ENCODE results near the gene GPN2.
"Not testable (repeated sequence)": the region's sequence is repeated elsewhere in the genome, so short reads cannot be mapped to it uniquely, and the experiment has no call there.

Gene GPN2

GRCh38 chr1:26873097-26873496, 17.0 kb downstream of the GPN2 start:
- not testable (repeated sequence) for H3K27ac ChIP-seq (ENCODE audit: low read depth, low read length); H3K4me3 ChIP-seq (ENCODE audit: low read length); H3K27me3 ChIP-seq (ENCODE audit: insufficient read depth, low read length); H3K9ac ChIP-seq (ENCODE audit: low read depth, low read length); H3K4me1 ChIP-seq (ENCODE audit: insufficient read depth, low read length); H3K9me3 ChIP-seq (ENCODE audit: insufficient read depth, low read depth, low read length)
- peaks cover 14% of the 10 kb centered on the region for H3K36me3 ChIP-seq (ENCODE audit: insufficient read depth, low read length)
- 88% methylated on average over 2 of the region's 2 CpGs for WGBS

GRCh38 chr1:26864610-26865480, 25.2 kb downstream of the GPN2 start:
- Histone ChIP-seq H3K36me3 (ENCODE audit: insufficient read depth, low read length) (no peaks in the 10 kb centered on the region), H3K9ac (ENCODE audit: low read depth, low read length) (peak overlapping the region; percentile 74), H3K4me3 (ENCODE audit: low read length) (peak overlapping the region; percentile 70), H3K27ac (ENCODE audit: low read depth, low read length) (peak overlapping the region; percentile 80), H3K4me1 (ENCODE audit: insufficient read depth, low read length) (peaks cover 11% of the 10 kb centered on the region), H3K9me3 (ENCODE audit: insufficient read depth, low read depth, low read length) (no peaks in the 10 kb centered on the region), H3K27me3 (ENCODE audit: insufficient read depth, low read length) (peaks cover 16% of the 10 kb centered on the region)
- 1% methylated on average over 75 of the region's 75 CpGs for WGBS

GRCh38 chr1:26863685-26864077, 26.4 kb downstream of the GPN2 start:
- Histone ChIP-seq H3K4me3 (ENCODE audit: low read length) (peak overlapping the region; percentile 70), H3K36me3 (ENCODE audit: insufficient read depth, low read length) (no peaks in the 10 kb centered on the region), H3K9ac (ENCODE audit: low read depth, low read length) (no peak overlapping the region; the same call in 1 of the 2 replicates), H3K27ac (ENCODE audit: low read depth, low read length) (no peak overlapping the region), H3K27me3 (ENCODE audit: insufficient read depth, low read length) (peaks cover 16% of the 10 kb centered on the region), H3K9me3 (ENCODE audit: insufficient read depth, low read depth, low read length) (no peaks in the 10 kb centered on the region), H3K4me1 (ENCODE audit: insufficient read depth, low read length) (peaks cover 11% of the 10 kb centered on the region)
- WGBS: 84% methylated on average over 16 of the region's 20 CpGs

- Histone ChIP-seq H3K4me1 (ENCODE audit: insufficient read depth, low read length) (peaks cover 11% of the 10 kb centered on the region), H3K36me3 (ENCODE audit: insufficient read depth, low read length) (no peaks in the 10 kb centered on the region), H3K27me3 (ENCODE audit: insufficient read depth, low read length) (peaks cover 16% of the 10 kb centered on the region), H3K4me3 (ENCODE audit: low read length) (peak within 1 kb of the TSS; percentile 70), H3K9me3 (ENCODE audit: insufficient read depth, low read depth, low read length) (no peaks in the 10 kb centered on the region), H3K9ac (ENCODE audit: low read depth, low read length) (no peak within 1 kb of the TSS; the same call in 1 of the 2 replicates), H3K27ac (ENCODE audit: low read depth, low read length) (no peak within 1 kb of the TSS)
- 81% methylated on average over 35 of the region's 37 CpGs for WGBS
Observed at GRCh38 chr1:26862781-26863684, 27.1 kb downstream of the GPN2 start, which contains the start of gene SFN. Gene SFN (plus strand): TSS chr1:26863149. CDS start chr1:26863213, 64 bp downstream.

GRCh38 chr1:26861889-26862378, 28.1 kb downstream of the GPN2 start:
- Histone ChIP-seq H3K36me3 (ENCODE audit: insufficient read depth, low read length) (no peaks in the 10 kb centered on the region), H3K4me1 (ENCODE audit: insufficient read depth, low read length) (peaks cover 7% of the 10 kb centered on the region), H3K9ac (ENCODE audit: low read depth, low read length) (no peak overlapping the region), H3K27ac (ENCODE audit: low read depth, low read length) (no peak overlapping the region), H3K4me3 (ENCODE audit: low read length) (no peak overlapping the region), H3K9me3 (ENCODE audit: insufficient read depth, low read depth, low read length) (no peaks in the 10 kb centered on the region), H3K27me3 (ENCODE audit: insufficient read depth, low read length) (peaks cover 16% of the 10 kb centered on the region)
- 92% methylated on average over 7 of the region's 7 CpGs for WGBS

- 81% methylated on average over 5 of the region's 5 CpGs for WGBS
- H3K36me3 ChIP-seq (ENCODE audit: insufficient read depth, low read length): no peaks in the 10 kb centered on the region
- no peak overlapping the region for H3K9ac ChIP-seq (ENCODE audit: low read depth, low read length)
- H3K27ac ChIP-seq (ENCODE audit: low read depth, low read length): no peak overlapping the region
- peaks cover 16% of the 10 kb centered on the region for H3K27me3 ChIP-seq (ENCODE audit: insufficient read depth, low read length)
- peaks cover 10% of the 10 kb centered on the region for H3K4me1 ChIP-seq (ENCODE audit: insufficient read depth, low read length)
- no peak overlapping the region for H3K4me3 ChIP-seq (ENCODE audit: low read length)
- H3K9me3 ChIP-seq (ENCODE audit: insufficient read depth, low read depth, low read length): no peaks in the 10 kb centered on the region
Observed at GRCh38 chr1:26861286-26861701, 28.8 kb downstream of the GPN2 start.

- Histone ChIP-seq H3K9ac (ENCODE audit: low read depth, low read length) (no peak overlapping the region), H3K36me3 (ENCODE audit: insufficient read depth, low read length) (peaks cover 3% of the 10 kb centered on the region), H3K27ac (ENCODE audit: low read depth, low read length) (no peak overlapping the region), H3K4me1 (ENCODE audit: insufficient read depth, low read length) (peaks cover 7% of the 10 kb centered on the region), H3K4me3 (ENCODE audit: low read length) (no peak overlapping the region), H3K27me3 (ENCODE audit: insufficient read depth, low read length) (peaks cover 11% of the 10 kb centered on the region), H3K9me3 (ENCODE audit: insufficient read depth, low read depth, low read length) (no peaks in the 10 kb centered on the region)
- WGBS: 90% methylated on average over 7 of the region's 7 CpGs
Observed at GRCh38 chr1:26858891-26859640, 31.0 kb downstream of the GPN2 start.

GRCh38 chr1:26858160-26858559, 31.9 kb downstream of the GPN2 start:
- Histone ChIP-seq H3K4me1 (ENCODE audit: insufficient read depth, low read length) (peaks cover 7% of the 10 kb centered on the region), H3K27ac (ENCODE audit: low read depth, low read length) (no peak overlapping the region)

GRCh38 chr1:26857473-26858060, 32.5 kb downstream of the GPN2 start:
- WGBS: 92% methylated on average over 8 of the region's 8 CpGs
- H3K27ac ChIP-seq (ENCODE audit: low read depth, low read length): no peak overlapping the region
- H3K27me3 ChIP-seq (ENCODE audit: insufficient read depth, low read length): no peaks in the 10 kb centered on the region
- no peak overlapping the region for H3K4me3 ChIP-seq (ENCODE audit: low read length)
- no peak overlapping the region for H3K9ac ChIP-seq (ENCODE audit: low read depth, low read length)
- H3K36me3 ChIP-seq (ENCODE audit: insufficient read depth, low read length): peaks cover 15% of the 10 kb centered on the region
- peaks cover 6% of the 10 kb centered on the region for H3K4me1 ChIP-seq (ENCODE audit: insufficient read depth, low read length)
- H3K9me3 ChIP-seq (ENCODE audit: insufficient read depth, low read depth, low read length): no peaks in the 10 kb centered on the region

More at GRCh38 chr1:26858160-26858559, 31.9 kb downstream of the GPN2 start:
- Histone ChIP-seq H3K4me3 (ENCODE audit: low read length) (no peak overlapping the region), H3K27me3 (ENCODE audit: insufficient read depth, low read length) (peaks cover 2% of the 10 kb centered on the region), H3K36me3 (ENCODE audit: insufficient read depth, low read length) (peaks cover 11% of the 10 kb centered on the region), H3K9me3 (ENCODE audit: insufficient read depth, low read depth, low read length) (no peaks in the 10 kb centered on the region), H3K9ac (ENCODE audit: low read depth, low read length) (no peak overlapping the region)
- WGBS: 95% methylated on average over 4 of the region's 4 CpGs

Data from HUES64 (cell line).